A549 (cell line): Measurements from ENCODE around the gene HCFC1R1.

ENCODE experiments used
- EP300 ChIP-seq, 2 experiments: fragments of >200 bp; sonication (Bioruptor Twin); formaldehyde crosslinking; IDR thresholded peaks; 2 replicates in 1 of 2; 3 replicates in 1 of 2; pipeline ENCODE4 v1.6.1; 2016 to 2017
- KDM1A ChIP-seq: fragments of 200-600 bp; sonication (generic); IDR thresholded peaks from 2 replicates; pipeline ENCODE4 v1.6.1; 2016; ENCODE audit warnings: low read depth, mild to moderate bottlenecking
- NR3C1 ChIP-seq: fragments of >200 bp; sonication (Bioruptor Twin); formaldehyde crosslinking; IDR thresholded peaks from 3 replicates; pipeline ENCODE4 v1.6.1; 2017
- POLR2A ChIP-seq: IDR thresholded peaks from 2 replicates; pipeline ENCODE4 v1.6.1; 2012; ENCODE audit warnings: mild to moderate bottlenecking, low read length
- RAD21 ChIP-seq, 2 experiments: fragments of >200 bp in 1 of 2; sonication (Bioruptor Twin) in 1 of 2; formaldehyde crosslinking in 1 of 2; IDR thresholded peaks in 1 of 2; conservative IDR thresholded peaks in 1 of 2; 2 replicates in 1 of 2; 3 replicates in 1 of 2; pipeline ENCODE4 v1.6.1; 2012 to 2018; ENCODE audit warnings: inconsistent platforms in 1 of 2
- TF ChIP-seq, protein P1 (sequence below): fragments of >200 bp; sonication (Bioruptor Twin); formaldehyde crosslinking; IDR thresholded peaks from 3 replicates; pipeline ENCODE4 v1.5.1; 2016

DNA sequence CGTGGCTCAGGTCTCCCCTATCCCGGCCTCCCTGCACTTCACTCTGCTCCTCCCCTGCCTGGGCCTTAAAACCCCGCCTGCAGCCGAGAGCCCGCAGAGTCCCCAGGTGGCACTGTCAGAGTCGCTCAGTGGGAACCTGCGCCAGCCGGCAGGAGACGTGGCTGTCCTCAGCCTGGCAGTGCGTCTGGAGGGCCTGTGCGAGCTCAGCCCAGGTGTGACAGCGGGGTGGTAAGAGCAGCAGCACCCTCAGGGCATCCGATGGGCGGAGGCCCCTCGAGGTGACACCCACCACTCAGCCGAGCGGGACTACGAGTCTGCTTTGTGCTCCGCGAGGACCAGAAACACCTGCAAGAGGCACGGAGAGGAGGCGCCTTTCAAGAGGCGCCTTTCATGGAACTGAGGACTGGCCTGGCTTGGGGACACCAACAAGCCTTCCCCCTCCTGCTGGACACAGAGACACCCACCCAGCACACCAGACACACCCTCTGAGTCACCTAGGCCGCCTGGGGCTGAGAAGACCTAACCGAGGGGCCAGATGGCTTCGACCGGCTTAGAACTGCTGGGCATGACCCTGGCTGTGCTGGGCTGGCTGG, 10.8 kb downstream of the HCFC1R1 start, which contains the start of gene CLDN9:
- TF ChIP-seq NR3C1, result no peak
- TF ChIP-seq RAD21 (conservative IDR thresholded peaks at IDR 0.05 in 1 of 2, IDR thresholded peaks at IDR 0.05 in 1 of 2), result no peak
- TF ChIP-seq KDM1A, result no peak
- TF ChIP-seq, protein P1, sequence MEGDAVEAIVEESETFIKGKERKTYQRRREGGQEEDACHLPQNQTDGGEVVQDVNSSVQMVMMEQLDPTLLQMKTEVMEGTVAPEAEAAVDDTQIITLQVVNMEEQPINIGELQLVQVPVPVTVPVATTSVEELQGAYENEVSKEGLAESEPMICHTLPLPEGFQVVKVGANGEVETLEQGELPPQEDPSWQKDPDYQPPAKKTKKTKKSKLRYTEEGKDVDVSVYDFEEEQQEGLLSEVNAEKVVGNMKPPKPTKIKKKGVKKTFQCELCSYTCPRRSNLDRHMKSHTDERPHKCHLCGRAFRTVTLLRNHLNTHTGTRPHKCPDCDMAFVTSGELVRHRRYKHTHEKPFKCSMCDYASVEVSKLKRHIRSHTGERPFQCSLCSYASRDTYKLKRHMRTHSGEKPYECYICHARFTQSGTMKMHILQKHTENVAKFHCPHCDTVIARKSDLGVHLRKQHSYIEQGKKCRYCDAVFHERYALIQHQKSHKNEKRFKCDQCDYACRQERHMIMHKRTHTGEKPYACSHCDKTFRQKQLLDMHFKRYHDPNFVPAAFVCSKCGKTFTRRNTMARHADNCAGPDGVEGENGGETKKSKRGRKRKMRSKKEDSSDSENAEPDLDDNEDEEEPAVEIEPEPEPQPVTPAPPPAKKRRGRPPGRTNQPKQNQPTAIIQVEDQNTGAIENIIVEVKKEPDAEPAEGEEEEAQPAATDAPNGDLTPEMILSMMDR, result no peak
- no peak for TF ChIP-seq EP300 (IDR thresholded peaks at IDR 0.05)
- TF ChIP-seq POLR2A, result no peak
